Measurements from ENCODE around the gene EGFR. TPM values are rescaled to one million over a fixed set of nuclear protein-coding genes. Genes with fewer than 3 reads are reported as not detected.

Gene EGFR
- total RNA-seq, 4 donors from 2014 or later: 87.2 to 124 (median 94.5) TPM

DNA sequence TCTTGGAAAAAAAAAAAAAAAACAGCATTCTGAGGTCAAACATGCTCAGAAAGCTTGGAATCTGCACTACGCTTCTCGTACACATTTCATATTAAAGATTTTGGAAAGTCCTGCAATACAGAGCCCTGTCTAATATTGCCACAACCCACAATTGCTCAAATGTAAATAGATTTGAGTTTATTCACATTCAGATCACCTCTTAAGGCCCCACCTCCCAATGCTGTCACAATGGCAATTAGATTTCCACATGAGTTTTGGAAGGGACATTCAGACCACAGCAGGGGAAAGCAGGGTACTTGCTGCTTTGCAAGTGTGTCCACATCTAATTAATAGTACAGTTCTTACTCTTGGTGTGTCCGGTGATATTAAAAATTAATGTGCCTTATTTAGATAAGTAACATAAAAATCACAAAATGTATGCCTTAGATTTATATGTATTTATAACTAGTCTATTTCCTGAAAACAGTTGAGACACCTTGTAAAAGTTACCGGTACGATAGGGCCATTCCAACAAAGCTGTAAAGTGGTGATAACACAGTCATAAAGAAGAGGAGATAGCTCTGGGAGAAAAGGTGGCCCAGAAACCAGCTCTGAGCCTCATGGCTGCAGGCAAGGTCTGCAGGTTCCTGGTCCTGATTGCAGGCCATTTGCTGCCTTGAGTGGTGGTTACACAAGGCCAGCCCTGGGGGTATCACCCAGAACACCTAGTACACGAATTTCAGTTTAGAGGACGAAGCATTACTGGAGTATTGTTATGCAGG, 27.9 kb downstream of the EGFR start:
- ATAC-seq (ENCODE audit: low FRiP score) (no peak), DNase-seq (ENCODE audit: low spot score) (no peak)
- TF ChIP-seq, protein P1, sequence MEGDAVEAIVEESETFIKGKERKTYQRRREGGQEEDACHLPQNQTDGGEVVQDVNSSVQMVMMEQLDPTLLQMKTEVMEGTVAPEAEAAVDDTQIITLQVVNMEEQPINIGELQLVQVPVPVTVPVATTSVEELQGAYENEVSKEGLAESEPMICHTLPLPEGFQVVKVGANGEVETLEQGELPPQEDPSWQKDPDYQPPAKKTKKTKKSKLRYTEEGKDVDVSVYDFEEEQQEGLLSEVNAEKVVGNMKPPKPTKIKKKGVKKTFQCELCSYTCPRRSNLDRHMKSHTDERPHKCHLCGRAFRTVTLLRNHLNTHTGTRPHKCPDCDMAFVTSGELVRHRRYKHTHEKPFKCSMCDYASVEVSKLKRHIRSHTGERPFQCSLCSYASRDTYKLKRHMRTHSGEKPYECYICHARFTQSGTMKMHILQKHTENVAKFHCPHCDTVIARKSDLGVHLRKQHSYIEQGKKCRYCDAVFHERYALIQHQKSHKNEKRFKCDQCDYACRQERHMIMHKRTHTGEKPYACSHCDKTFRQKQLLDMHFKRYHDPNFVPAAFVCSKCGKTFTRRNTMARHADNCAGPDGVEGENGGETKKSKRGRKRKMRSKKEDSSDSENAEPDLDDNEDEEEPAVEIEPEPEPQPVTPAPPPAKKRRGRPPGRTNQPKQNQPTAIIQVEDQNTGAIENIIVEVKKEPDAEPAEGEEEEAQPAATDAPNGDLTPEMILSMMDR (IDR thresholded peaks at IDR 0.05): no peak

DNA sequence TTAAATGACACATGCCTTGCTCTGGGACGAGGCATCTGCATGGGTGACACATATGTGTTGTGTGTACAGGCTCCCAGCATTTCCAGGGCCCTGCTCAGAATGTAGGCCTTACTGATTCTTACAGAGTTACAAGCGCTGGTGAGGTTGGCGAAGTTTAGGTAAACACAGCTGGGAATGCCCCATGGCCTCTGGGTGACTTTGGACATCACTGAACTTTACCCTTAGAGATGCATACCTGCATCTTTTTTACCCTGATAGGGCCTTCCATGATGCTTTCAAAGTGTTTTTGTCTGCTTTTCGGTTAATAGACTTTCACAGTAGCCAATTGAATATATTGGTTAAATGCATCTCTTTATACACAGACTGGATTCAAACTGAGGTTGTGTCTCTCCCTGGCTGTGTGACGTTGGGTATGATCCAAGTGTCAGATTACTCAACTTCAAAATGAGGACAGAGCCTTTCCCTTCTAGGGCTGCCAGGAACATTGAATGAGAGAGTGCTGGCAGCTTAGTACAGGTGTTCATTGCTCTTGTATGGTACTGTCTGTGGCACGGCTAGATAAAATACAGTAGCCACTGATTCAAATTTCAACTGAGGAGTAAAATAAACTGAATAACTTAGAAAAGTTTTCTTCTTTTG, 29.5 kb downstream of the EGFR start:
- DNase-seq (ENCODE audit: low spot score) (no peak), ATAC-seq (ENCODE audit: low FRiP score) (no peak)
- TF ChIP-seq, protein P1 (IDR thresholded peaks at IDR 0.05): no peak

DNA sequence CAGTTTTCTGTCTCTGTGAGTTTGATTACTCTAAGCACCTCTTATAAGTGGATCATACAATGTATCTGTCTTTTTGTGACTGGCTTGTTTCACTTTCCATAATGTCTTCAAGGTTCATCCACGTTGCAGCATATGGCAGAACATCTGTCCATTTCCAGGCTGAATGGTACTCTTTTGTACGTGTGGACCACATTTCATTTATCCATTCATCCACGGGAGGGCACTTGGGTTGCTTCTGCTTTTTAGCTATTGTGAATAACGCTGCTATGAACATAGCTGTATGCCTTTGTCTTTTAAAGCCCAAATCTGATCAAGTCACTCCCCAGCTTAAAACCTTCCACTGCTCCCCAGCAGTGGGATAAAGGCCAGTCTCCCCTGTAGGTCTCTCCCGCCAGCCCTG, 31.5 kb downstream of the EGFR start:
- TF ChIP-seq, protein P1 (IDR thresholded peaks at IDR 0.05): no peak
- DNase-seq (ENCODE audit: low spot score) (no peak), ATAC-seq (ENCODE audit: low FRiP score) (no peak)

DNA sequence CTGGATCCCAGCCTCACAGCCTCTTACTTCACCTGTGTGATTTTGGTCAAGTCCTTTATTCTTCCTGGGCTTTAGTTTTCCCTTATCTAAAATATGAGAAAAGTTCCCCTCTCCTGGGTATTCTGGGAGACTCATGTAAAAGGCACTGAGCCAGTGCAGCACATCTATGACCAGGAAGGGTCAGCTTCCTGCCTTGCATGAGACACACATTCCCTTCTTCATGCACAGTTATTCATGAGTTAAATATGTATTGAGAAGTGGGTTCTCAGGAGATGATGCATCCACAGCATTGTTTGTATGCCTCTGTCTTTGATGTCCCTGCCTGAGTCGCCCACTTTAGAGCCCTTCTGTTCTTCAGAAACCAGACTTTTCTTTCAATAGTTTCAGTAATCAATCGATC, 33.3 kb downstream of the EGFR start:
- DNase-seq (ENCODE audit: low spot score) (no peak), ATAC-seq (ENCODE audit: low FRiP score) (no peak)
- TF ChIP-seq, protein P1 (IDR thresholded peaks at IDR 0.05): no peak

DNA sequence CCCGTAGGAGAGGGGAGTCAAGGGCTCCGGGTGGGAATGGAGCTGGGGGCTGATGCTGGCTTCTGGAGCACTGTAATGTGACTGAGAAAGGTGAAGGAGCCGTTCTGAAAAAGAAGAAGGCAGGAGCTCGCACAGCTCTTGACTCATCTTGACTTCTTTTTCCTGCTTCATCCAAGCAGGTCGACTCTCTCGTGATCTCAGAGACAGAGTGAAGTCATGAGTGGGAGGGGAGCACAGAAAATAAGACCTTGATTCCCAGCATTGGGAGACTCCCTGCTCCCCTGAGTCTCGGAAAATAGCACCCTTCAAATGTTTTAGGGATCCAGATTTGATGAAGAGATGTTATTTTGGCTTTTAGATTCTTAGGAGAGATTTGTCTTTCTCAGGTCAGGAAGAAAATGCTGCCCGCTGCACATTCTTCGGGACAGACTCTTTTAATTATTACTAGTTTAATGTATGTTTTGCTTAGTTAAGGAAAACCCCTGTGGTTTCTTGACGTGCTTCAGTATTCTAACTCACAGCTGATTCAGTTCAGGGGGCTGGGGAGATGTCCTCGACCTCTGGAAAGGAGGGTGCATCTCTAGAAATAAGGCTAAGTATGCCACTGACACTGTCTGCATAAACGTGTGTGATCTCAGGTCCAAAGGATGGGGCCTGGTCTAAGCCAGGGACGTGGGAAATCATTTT, 34.1 kb downstream of the EGFR start:
- no peak for DNase-seq (ENCODE audit: low spot score)
- no peak for ATAC-seq (ENCODE audit: low FRiP score)
- TF ChIP-seq, protein P1 (IDR thresholded peaks at IDR 0.05): no peak

DNA sequence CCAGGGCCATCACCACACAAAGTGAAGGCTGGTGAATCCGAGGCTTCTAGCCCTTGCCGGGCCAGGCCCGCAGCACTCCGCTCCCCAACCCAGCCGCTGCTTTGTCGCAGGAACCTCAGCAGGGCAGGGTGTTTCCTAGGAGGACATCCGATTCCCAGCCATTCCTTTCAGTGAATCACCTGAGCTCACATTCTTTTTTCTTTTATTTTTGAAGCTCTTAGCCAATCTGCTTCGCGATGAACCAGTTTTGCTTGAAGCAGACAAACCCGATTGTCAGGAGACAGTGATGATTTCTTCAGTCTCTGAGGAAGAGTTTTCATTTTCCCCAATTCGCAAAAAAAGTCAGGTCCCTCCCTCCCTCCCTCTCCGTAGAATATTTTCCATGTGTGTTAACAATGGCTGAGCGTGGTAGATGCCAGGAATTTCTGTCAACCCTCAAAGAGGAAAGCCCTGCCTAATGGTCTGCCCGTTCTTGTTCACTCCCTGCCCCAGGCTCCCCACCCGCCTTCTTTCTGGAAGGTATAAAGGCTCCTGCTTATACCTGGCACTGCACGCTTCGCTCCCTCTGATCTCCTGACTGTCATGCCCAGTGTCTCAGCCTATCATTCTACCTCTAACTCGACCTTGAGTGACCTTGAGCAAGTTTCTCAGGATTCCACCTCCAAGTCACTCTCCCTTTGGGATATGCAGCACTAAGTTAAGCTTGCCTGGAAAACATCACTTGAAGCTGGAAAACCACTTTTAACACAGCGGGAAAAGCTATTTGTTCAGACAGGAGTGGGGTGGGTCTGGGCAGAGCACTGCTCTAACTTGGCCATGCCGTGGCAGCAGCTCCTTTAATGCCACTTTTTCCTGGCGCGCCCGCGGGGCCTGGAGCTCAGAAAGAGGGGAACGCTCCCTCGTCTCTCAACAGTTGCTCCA, 35.1 kb downstream of the EGFR start:
- no peak for ATAC-seq (ENCODE audit: low FRiP score)
- TF ChIP-seq, protein P1 (IDR thresholded peaks at IDR 0.05): no peak
- DNase-seq (ENCODE audit: low spot score): no peak

Measured in omental fat pad (tissue), 4 donors.